ENCODE measurements around the gene CDH8.

Gene CDH8

GRCh38 chr16:62018301-62019060, 17.8 kb downstream of the CDH8 start:
- TF ChIP-seq CTCF (IDR thresholded peaks at IDR 0.05; ENCODE audit: insufficient read depth, missing control alignments), result no peak
- FAIRE-seq, result no peak

DNA sequence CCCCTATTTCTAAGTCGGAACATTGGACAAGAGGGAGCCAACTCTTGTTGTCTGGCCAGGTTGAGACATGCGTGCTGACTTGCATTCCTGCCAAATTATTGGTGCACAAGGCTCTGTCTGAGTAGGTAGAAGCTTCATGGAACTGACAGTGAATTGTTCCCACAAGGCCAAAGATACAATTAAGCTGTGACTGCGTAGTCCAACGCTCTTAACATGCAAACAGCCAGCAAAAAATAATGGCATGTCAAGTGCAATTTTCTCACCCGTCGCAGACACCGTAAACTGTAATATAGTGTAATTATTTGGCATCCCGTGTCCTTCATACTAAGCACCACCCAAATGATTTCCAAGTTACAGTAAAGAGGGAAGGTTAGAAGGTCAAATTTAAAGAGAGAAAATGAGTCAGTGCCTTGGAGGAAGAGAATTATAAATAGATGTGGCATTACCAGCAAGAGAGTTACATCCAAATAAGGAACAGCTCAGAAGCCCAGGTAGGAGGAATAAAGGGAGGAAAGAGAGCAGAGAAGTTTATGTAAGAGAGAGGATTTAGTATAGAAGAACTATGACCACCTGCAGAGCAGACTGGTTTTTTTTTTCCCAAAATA, 21.8 kb downstream of the CDH8 start:
- no peak for TF ChIP-seq CTCF (IDR thresholded peaks at IDR 0.05; ENCODE audit: insufficient read depth, missing control alignments)

More at GRCh38 chr16:62018301-62019060, 17.8 kb downstream of the CDH8 start:
- DNase-seq (ENCODE audit: insufficient read length, low spot score), result no peak

DNA sequence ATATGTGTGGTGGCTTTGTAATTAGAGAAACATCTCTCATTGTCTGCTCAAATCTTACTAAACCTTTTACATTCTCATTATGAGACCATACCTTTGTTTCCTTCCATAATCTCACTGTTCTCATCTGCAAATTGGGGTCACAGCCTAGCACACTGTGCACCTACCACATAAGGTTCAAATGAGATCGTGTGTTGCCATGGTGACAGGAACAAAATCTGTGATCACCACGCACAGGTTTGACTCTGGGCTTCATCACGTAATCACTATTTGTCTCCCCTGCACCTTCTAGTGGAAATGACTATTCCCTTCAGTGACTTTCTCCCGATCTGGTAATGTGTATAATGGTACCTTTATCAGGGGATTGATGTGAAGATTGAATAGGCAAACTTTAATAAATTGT, 26.1 kb downstream of the CDH8 start:
- DNase-seq (ENCODE audit: insufficient read length, low spot score) (no peak), FAIRE-seq (no peak)
- TF ChIP-seq CTCF (IDR thresholded peaks at IDR 0.05; ENCODE audit: insufficient read depth, missing control alignments), result no peak

More for the DNA sequence above, 21.8 kb downstream of the CDH8 start:
- no peak for DNase-seq (ENCODE audit: insufficient read length, low spot score)
- no peak for FAIRE-seq

GRCh38 chr16:61998460-61998859, 37.8 kb downstream of the CDH8 start:
- TF ChIP-seq CTCF (IDR thresholded peaks at IDR 0.05; ENCODE audit: insufficient read depth, missing control alignments), result no peak
- no peak for DNase-seq (ENCODE audit: insufficient read length, low spot score)
- no peak for FAIRE-seq

- DNase-seq (ENCODE audit: insufficient read length, low spot score), result no peak
- FAIRE-seq, result no peak
- no peak for TF ChIP-seq CTCF (IDR thresholded peaks at IDR 0.05; ENCODE audit: insufficient read depth, missing control alignments)
Measured at GRCh38 chr16:61993108-61993507, 43.1 kb downstream of the CDH8 start.

- DNase-seq (ENCODE audit: insufficient read length, low spot score) (no peak), FAIRE-seq (no peak)
- no peak for TF ChIP-seq CTCF (IDR thresholded peaks at IDR 0.05; ENCODE audit: insufficient read depth, missing control alignments)
Measured at GRCh38 chr16:61987474-61988012, 48.7 kb downstream of the CDH8 start.

- no peak for FAIRE-seq
- DNase-seq (ENCODE audit: insufficient read length, low spot score), result no peak
- TF ChIP-seq CTCF (IDR thresholded peaks at IDR 0.05; ENCODE audit: insufficient read depth, missing control alignments), result no peak
Measured at GRCh38 chr16:61969077-61969382, 67.2 kb downstream of the CDH8 start.
